HCT116 (cell line): ENCODE results near the gene PLCXD3. TPM values are rescaled to one million over a fixed set of nuclear protein-coding genes. Genes with fewer than 3 reads are reported as not detected.

ENCODE experiments used
- ATAC-seq: fragments of 200-7000 bp; cut with Tn5 transposase; 2 replicates; pipeline ENCODE4 v1.9.1; 2020; ENCODE audit warnings: mild to moderate bottlenecking, moderate library complexity
- BruUV-seq: library from RNA; stranded (reverse); fragments of 400-500 nt; replicated peaks from 2 replicates; lab custom pipeline; 2021; lab: Mats Ljungman, UMichigan
- CTCF ChIA-PET: fragments of 300-600 bp; sonication (Branson Sonifier 250); formaldehyde crosslinking; loops from one replicate; lab custom pipeline; 2021; ENCODE audit warnings: antibody characterized with exemption; lab: Charles Lee
- POLR2A ChIA-PET: fragments of 300-600, 350-600 bp; sonication (Branson Sonifier 250); formaldehyde crosslinking; loops from one replicate; lab custom pipeline; 2021; ENCODE audit warnings: antibody characterized with exemption; lab: Charles Lee
- RAD21 ChIA-PET, 2 experiments: fragments of 300-600 bp; sonication (Branson Sonifier 250); formaldehyde crosslinking; loops; one replicate each; lab custom pipeline; 2023; ENCODE audit warnings: low total read pairs in 2 of 2; ENCODE audit not compliant: uncharacterized antibody in 2 of 2, unreplicated experiment in 2 of 2, low non-redundant PET in 1 of 2; lab: Charles Lee
- DNase-seq: peaks from one replicate; pipeline ENCODE4 v3.0.0-alpha.2; 2010; ENCODE audit warnings: low read depth, low spot score
- H2AFZ ChIP-seq: fragments of 200-600 bp; shearing (Covaris generic), sonication (generic); 2 replicates; pipeline ENCODE4 v1.6.1; 2017; ENCODE audit warnings: low read depth, mixed run types, mixed read lengths, antibody characterized with exemption, low read length; ENCODE audit not compliant: poor library complexity, severe bottlenecking
- H3K27ac ChIP-seq: 2 replicates; pipeline ENCODE4 v1.5.1; 2012; ENCODE audit warnings: low read depth, low read length
- H3K27me3 ChIP-seq: fragments of 200-600 bp; sonication (generic); 2 replicates; pipeline ENCODE4 v1.6.1; 2016; ENCODE audit warnings: mixed run types, low read length, mixed read lengths; ENCODE audit not compliant: insufficient read depth
- H3K36me3 ChIP-seq, 2 experiments: fragments of 200-500 bp in 1 of 2; fragments of 200-600 bp in 1 of 2; sonication (Bioruptor generic) in 1 of 2; sonication (generic) in 1 of 2; 2 replicates each; pipeline versions ENCODE4 v1.5.1 to v1.6.1; 2014 to 2016; ENCODE audit warnings: low read length in 2 of 2, inconsistent platforms in 1 of 2, mixed read lengths in 1 of 2, mixed run types in 1 of 2; ENCODE audit not compliant: insufficient read depth in 2 of 2, control insufficient read depth in 1 of 2
- H3K4me1 ChIP-seq, 2 experiments: fragments of 200-600 bp in 1 of 2; sonication (generic) in 1 of 2; 2 replicates each; pipeline versions ENCODE4 v1.5.1 to v1.6.1; 2012 to 2017; ENCODE audit warnings: low read length in 2 of 2, inconsistent platforms in 1 of 2, mild to moderate bottlenecking in 1 of 2, mixed read lengths in 1 of 2, mixed run types in 1 of 2, moderate library complexity in 1 of 2; ENCODE audit not compliant: insufficient read depth in 2 of 2, control insufficient read depth in 1 of 2
- H3K4me2 ChIP-seq: fragments of 200-600 bp; sonication (generic); 2 replicates; pipeline ENCODE4 v1.6.1; 2017; ENCODE audit warnings: mixed run types, low read length, mixed read lengths
- H3K4me3 ChIP-seq, 2 experiments: fragments of 200-600 bp in 1 of 2; sonication (generic) in 1 of 2; replicated peaks in 1 of 2; 2 replicates each; pipeline ENCODE4 v1.5.1; 2011 to 2016; ENCODE audit warnings: low read length in 2 of 2, control low read depth in 1 of 2, low read depth in 1 of 2, mild to moderate bottlenecking in 1 of 2, mixed read lengths in 1 of 2, mixed run types in 1 of 2
- H3K79me2 ChIP-seq: fragments of 200-600 bp; sonication (generic); 2 replicates; pipeline ENCODE4 v1.6.1; 2017; ENCODE audit warnings: mild to moderate bottlenecking, mixed run types, low read length, moderate library complexity, mixed read lengths; ENCODE audit not compliant: insufficient read depth
- H3K9ac ChIP-seq: fragments of 200-600 bp; sonication (generic); 2 replicates; pipeline ENCODE4 v1.6.1; 2016; ENCODE audit warnings: low read length, mixed read lengths
- H3K9me2 ChIP-seq: fragments of 200-600 bp; sonication (generic), shearing (Covaris generic); 2 replicates; pipeline ENCODE4 v1.6.1; 2017; ENCODE audit warnings: mixed run types, mild to moderate bottlenecking, moderate library complexity; ENCODE audit not compliant: insufficient read depth
- H3K9me3 ChIP-seq, 2 experiments: fragments of 200-500 bp in 1 of 2; fragments of 200-600 bp in 1 of 2; sonication (Bioruptor generic) in 1 of 2; sonication (generic) in 1 of 2; 2 replicates each; pipeline ENCODE4 v1.6.1; 2014 to 2017; ENCODE audit warnings: low read length in 2 of 2, mixed read lengths in 2 of 2, inconsistent platforms in 1 of 2, low read depth in 1 of 2, mild to moderate bottlenecking in 1 of 2, mixed run types in 1 of 2, moderate library complexity in 1 of 2; ENCODE audit not compliant: control insufficient read depth in 1 of 2, insufficient read depth in 1 of 2
- H4K20me1 ChIP-seq: fragments of 200-600 bp; sonication (generic), shearing (Covaris generic); 2 replicates; pipeline ENCODE4 v1.6.1; 2017; ENCODE audit warnings: mixed run types, mild to moderate bottlenecking, moderate library complexity; ENCODE audit not compliant: insufficient read depth
- CEBPB ChIP-seq: IDR thresholded peaks from 2 replicates; pipeline ENCODE4 v1.6.1; 2012; ENCODE audit warnings: low read depth
- EGR1 ChIP-seq: IDR thresholded peaks from 2 replicates; pipeline ENCODE4 v1.6.1; 2012; ENCODE audit warnings: low read depth
- ELF1 ChIP-seq: IDR thresholded peaks from 2 replicates; pipeline ENCODE4 v1.6.1; 2012; ENCODE audit warnings: low read depth, borderline replicate concordance
- EZH2 ChIP-seq: fragments of 200-600 bp; sonication (generic); IDR thresholded peaks from 2 replicates; pipeline ENCODE4 v1.6.1; 2017; ENCODE audit warnings: antibody characterized with exemption, mixed run types
- EZH2phosphoT487 ChIP-seq: fragments of 200-600 bp; IDR thresholded peaks from 2 replicates; pipeline ENCODE4 v1.6.1; 2018; ENCODE audit warnings: antibody characterized with exemption, borderline replicate concordance
- MAX ChIP-seq: IDR thresholded peaks from 2 replicates; pipeline ENCODE4 v1.6.1; 2012
- POLR2A ChIP-seq: IDR thresholded peaks from 2 replicates; pipeline ENCODE4 v1.7.0; 2011; ENCODE audit warnings: borderline replicate concordance; ENCODE audit not compliant: insufficient read depth, insufficient read length; ENCODE audit errors: extremely low read depth
- POLR2AphosphoS5 ChIP-seq: IDR thresholded peaks from 2 replicates; pipeline ENCODE4 v1.6.1; 2011; ENCODE audit warnings: mild to moderate bottlenecking, low read depth, low read length, moderate library complexity
- RAD21 ChIP-seq: IDR thresholded peaks from 2 replicates; pipeline ENCODE4 v1.6.1; 2012; ENCODE audit warnings: low read depth, mild to moderate bottlenecking
- SP1 ChIP-seq: IDR thresholded peaks from 2 replicates; pipeline ENCODE4 v1.6.1; 2012; ENCODE audit warnings: low read depth
- SRF ChIP-seq: IDR thresholded peaks from 2 replicates; pipeline ENCODE4 v1.6.1; 2012; ENCODE audit warnings: low read depth
- TCF7L2 ChIP-seq: IDR thresholded peaks from 2 replicates; pipeline ENCODE4 v1.7.0; 2011; ENCODE audit warnings: borderline replicate concordance, inconsistent platforms; ENCODE audit not compliant: insufficient read depth, insufficient read length; ENCODE audit errors: extremely low read depth
- YY1 ChIP-seq: IDR thresholded peaks from 2 replicates; pipeline ENCODE4 v1.6.1; 2011; ENCODE audit warnings: low read length, low read depth, moderate library complexity, mild to moderate bottlenecking; ENCODE audit not compliant: insufficient replicate concordance; ENCODE audit errors: extremely low read depth
- ZFX ChIP-seq: fragments of 450-650 bp; IDR thresholded peaks from 2 replicates; pipeline ENCODE4 v1.6.1; 2017
- ZNF274 ChIP-seq: fragments of 200-500 bp; sonication (Bioruptor generic); IDR thresholded peaks from 2 replicates; pipeline ENCODE4 v1.6.1; 2014; ENCODE audit warnings: mild to moderate bottlenecking, low read depth, low read length, inconsistent platforms
- intact Hi-C: fragments of 100-400 bp; cut with micrococcal nuclease; formaldehyde crosslinking; loops from 2 replicates; pipeline ENCODE4 v1.10.0; 2022
- total RNA-seq: library from RNA; stranded (reverse); gene quantifications from one replicate; pipeline ENCODE4 v1.2.1, GENCODE V29; 2021; ENCODE audit not compliant: unreplicated experiment
- TF ChIP-seq, protein P1 (sequence below): IDR thresholded peaks from 2 replicates; pipeline ENCODE4 v1.6.1; 2011; ENCODE audit warnings: mild to moderate bottlenecking, low read length, moderate library complexity; ENCODE audit not compliant: insufficient replicate concordance; ENCODE audit errors: extremely low read depth
- TF ChIP-seq, protein P2 (sequence below), 3 experiments: fragments of 200-600 bp in 1 of 3; sonication (generic) in 1 of 3; IDR thresholded peaks in 2 of 3; conservative IDR thresholded peaks in 1 of 3; 2 replicates each; pipeline ENCODE4 v1.5.1; 2012 to 2017; ENCODE audit warnings: low read depth in 2 of 3, low read length in 2 of 3, antibody characterized with exemption in 1 of 3, borderline replicate concordance in 1 of 3, control low read depth in 1 of 3, mild to moderate bottlenecking in 1 of 3, mixed read lengths in 1 of 3, mixed run types in 1 of 3, moderate library complexity in 1 of 3; ENCODE audit not compliant: insufficient read depth in 1 of 3
- TF ChIP-seq, protein P3 (sequence below): IDR thresholded peaks from 2 replicates; pipeline ENCODE4 v1.6.1; 2012

Gene PLCXD3
- total RNA-seq, 1 experiment from 2014 or later = not detected

DNA sequence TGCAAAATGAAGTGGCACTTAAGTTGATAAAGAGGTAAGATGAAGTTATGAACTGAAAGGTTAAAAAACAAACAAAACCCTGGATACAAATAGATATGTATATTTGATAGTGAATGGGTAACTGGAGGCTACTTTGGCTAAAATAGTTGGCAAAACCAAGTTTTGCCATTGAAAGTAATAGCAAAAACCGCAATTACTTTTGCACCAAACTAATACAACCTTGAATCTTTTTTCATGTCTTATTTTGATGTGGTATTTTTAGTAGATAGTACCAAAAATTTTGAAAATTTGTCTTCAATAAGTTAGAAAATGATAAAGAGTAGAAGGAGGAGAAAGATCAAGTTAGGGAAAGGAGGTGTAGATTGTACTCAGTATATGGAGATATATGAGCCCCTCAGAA is 47.9 kb upstream of the PLCXD3 start:
- Histone ChIP-seq H3K4me3 (no peak overlapping the region), H3K27ac (no peak overlapping the region), H3K27me3 (no peaks in the 10 kb centered on the region), H3K9me2 (no peaks in the 10 kb centered on the region), H3K4me1 (no peaks in the 10 kb centered on the region), H3K9ac (no peak overlapping the region), H3K9me3 (no peaks in the 10 kb centered on the region), H3K79me2 (no peaks in the 10 kb centered on the region), H3K4me2 (no peak overlapping the region), H2AFZ (no peak overlapping the region), H4K20me1 (no peaks in the 10 kb centered on the region), H3K36me3 (no peaks in the 10 kb centered on the region)
- BruUV-seq = no TSS peak
- CTCF ChIA-PET = no interaction called here
- TF ChIP-seq EZH2phosphoT487 (no peak), RAD21 (no peak), ZNF274 (no peak)
- TF ChIP-seq, protein P1, sequence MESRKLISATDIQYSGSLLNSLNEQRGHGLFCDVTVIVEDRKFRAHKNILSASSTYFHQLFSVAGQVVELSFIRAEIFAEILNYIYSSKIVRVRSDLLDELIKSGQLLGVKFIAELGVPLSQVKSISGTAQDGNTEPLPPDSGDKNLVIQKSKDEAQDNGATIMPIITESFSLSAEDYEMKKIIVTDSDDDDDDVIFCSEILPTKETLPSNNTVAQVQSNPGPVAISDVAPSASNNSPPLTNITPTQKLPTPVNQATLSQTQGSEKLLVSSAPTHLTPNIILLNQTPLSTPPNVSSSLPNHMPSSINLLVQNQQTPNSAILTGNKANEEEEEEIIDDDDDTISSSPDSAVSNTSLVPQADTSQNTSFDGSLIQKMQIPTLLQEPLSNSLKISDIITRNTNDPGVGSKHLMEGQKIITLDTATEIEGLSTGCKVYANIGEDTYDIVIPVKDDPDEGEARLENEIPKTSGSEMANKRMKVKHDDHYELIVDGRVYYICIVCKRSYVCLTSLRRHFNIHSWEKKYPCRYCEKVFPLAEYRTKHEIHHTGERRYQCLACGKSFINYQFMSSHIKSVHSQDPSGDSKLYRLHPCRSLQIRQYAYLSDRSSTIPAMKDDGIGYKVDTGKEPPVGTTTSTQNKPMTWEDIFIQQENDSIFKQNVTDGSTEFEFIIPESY = no peak
- ATAC-seq (no peak), DNase-seq (no peak)
- intact Hi-C loops = no loop called here
- RAD21 ChIA-PET = no interaction called here
- POLR2A ChIA-PET = no interaction called here

DNA sequence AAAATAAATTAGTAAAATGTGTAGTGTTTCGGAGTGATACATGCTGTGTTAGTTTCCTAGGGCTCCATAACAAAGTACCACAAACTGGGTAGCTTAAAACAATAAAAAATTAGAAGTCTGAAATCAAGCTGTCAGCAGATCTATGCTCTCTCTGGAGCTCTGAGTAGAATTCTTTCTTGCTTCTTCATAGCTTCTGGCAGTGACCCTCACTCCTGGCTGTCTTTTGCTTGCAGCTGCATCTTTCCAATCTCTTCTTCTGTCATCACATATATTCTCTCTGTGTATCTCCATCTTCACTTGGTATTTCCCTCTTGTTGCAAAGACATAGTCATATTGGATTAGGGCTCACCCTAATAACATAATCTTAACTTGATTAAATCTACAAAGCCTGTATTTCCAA is 37.6 kb upstream of the PLCXD3 start:
- H3K9ac ChIP-seq = no peak overlapping the region
- no peaks in the 10 kb centered on the region for H3K4me1 ChIP-seq
- H3K36me3 ChIP-seq = no peaks in the 10 kb centered on the region
- no peaks in the 10 kb centered on the region for H4K20me1 ChIP-seq
- no peak overlapping the region for H3K4me3 ChIP-seq
- intact Hi-C loops = no loop called here
- no peaks in the 10 kb centered on the region for H3K9me2 ChIP-seq
- H2AFZ ChIP-seq = no peak overlapping the region
- POLR2A ChIA-PET = no interaction called here
- H3K9me3 ChIP-seq = no peaks in the 10 kb centered on the region
- no peaks in the 10 kb centered on the region for H3K27me3 ChIP-seq
- CTCF ChIA-PET = no interaction called here
- no TSS peak for BruUV-seq
- H3K4me2 ChIP-seq = no peak overlapping the region
- DNase-seq (no peak), ATAC-seq (no peak)
- RAD21 ChIA-PET = no interaction called here
- no peaks in the 10 kb centered on the region for H3K79me2 ChIP-seq
- no peak overlapping the region for H3K27ac ChIP-seq
- TF ChIP-seq TCF7L2 (no peak), EGR1 (no peak), POLR2A (no peak), SRF (no peak), CEBPB (no peak), ZNF274 (no peak), EZH2 (no peak), YY1 (no peak), ZFX (no peak), MAX (no peak), SP1 (no peak), ELF1 (no peak), POLR2AphosphoS5 (no peak)
- TF ChIP-seq, protein P2, sequence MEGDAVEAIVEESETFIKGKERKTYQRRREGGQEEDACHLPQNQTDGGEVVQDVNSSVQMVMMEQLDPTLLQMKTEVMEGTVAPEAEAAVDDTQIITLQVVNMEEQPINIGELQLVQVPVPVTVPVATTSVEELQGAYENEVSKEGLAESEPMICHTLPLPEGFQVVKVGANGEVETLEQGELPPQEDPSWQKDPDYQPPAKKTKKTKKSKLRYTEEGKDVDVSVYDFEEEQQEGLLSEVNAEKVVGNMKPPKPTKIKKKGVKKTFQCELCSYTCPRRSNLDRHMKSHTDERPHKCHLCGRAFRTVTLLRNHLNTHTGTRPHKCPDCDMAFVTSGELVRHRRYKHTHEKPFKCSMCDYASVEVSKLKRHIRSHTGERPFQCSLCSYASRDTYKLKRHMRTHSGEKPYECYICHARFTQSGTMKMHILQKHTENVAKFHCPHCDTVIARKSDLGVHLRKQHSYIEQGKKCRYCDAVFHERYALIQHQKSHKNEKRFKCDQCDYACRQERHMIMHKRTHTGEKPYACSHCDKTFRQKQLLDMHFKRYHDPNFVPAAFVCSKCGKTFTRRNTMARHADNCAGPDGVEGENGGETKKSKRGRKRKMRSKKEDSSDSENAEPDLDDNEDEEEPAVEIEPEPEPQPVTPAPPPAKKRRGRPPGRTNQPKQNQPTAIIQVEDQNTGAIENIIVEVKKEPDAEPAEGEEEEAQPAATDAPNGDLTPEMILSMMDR (IDR thresholded peaks at IDR 0.05 in 2 of 3, conservative IDR thresholded peaks at IDR 0.05 in 1 of 3; ENCODE audit: borderline replicate concordance in 1 of 3, insufficient read depth in 1 of 3, low read depth in 2 of 3, low read length in 2 of 3) = no peak
- TF ChIP-seq, protein P3, sequence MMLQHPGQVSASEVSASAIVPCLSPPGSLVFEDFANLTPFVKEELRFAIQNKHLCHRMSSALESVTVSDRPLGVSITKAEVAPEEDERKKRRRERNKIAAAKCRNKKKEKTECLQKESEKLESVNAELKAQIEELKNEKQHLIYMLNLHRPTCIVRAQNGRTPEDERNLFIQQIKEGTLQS = no peak
